ENCODE measurements around the gene CMIP.

Gene CMIP

GRCh38 chr16:81480606-81481206 is 36.1 kb downstream of the CMIP start:
- DNase-seq (ENCODE audit: low spot score) = no peak

- DNase-seq (ENCODE audit: low spot score) = no peak
Measured at GRCh38 chr16:81481207-81481821, 36.7 kb downstream of the CMIP start.

- DNase-seq (ENCODE audit: low spot score) = no peak
Measured at GRCh38 chr16:81482329-81483063, 37.9 kb downstream of the CMIP start.

DNA sequence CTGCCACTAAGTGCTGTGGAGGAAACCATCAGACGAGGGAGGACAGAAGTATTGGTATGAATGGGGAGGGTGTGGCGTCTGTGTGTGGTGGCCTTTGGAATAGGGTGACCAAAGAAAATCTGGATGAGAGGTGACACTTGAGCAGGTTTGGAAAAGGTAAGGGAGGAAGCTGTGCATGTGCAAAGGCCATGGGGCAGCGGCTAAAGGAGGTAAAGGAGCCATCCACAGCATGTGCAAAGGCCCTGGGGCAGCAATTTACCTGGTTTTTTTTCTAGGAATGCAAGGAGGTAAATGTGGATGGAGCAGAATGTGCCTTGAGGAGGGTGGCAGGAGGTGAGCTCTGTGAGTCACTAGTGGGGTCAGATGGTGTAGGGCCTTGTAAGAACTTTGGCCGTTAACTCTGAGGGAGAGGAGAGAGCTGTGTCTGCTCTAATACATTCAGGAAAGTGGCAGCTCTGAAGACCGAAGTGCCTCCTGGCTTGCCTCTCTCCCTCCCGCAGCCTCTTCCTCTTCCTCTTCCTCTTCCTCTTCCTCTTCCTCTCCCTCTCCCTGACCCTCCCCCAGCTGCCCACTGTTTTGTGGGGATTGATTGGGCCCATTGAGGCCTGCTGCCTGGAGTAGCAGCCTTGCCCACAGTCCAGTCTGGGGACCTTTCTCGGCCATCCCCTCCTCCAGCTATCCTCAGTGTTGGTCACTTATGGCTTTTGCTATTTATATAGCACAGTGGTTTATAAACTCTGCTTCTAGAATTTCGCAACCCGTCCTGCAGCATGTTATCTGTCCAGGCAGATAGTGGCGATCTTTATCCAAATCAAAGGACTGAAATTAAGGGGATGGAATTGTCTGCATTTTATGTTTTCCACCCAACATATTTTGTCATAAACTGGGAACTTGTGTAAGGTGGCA is 38.7 kb downstream of the CMIP start:
- no peak for DNase-seq (ENCODE audit: low spot score)

- DNase-seq (ENCODE audit: low spot score) = no peak
Measured at GRCh38 chr16:81483970-81484595, 39.5 kb downstream of the CMIP start.

- no peak for DNase-seq (ENCODE audit: low spot score)
Measured at GRCh38 chr16:81484908-81485624, 40.5 kb downstream of the CMIP start.

DNA sequence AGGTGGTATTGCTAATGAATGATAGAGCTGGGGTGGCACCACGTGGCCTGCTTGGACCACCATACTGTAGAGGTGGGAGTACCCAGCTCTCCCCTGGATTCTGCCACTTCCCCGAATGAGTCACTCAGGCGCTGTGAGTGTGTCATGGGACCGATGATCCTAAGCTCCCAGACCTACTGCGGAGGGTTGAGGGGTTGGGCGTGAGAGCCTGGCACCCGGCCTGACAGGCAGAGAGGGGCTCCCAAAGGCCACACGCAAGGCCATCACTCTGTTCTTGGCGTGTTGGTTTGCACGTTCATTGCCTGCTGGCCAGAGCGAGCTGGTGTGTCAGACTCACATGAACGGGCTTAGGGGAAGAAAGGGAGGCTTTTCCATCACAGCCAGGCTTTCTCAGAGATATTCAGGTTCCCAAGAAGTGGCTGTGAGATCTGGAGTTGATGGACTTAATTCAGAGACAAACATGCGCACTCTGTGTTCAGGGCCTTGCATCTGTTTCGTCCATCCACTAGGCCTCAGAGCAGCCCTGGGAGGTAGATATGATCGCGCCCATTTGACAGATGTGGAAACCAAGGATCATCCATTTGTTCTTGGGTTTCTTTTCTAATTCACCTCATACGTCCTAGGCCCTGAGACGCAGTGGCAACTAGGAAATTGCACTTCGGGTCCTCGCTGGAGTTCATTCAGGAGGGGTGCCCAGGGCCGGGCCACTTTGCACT is 41.4 kb downstream of the CMIP start:
- DNase-seq (ENCODE audit: low spot score) = no peak

DNA sequence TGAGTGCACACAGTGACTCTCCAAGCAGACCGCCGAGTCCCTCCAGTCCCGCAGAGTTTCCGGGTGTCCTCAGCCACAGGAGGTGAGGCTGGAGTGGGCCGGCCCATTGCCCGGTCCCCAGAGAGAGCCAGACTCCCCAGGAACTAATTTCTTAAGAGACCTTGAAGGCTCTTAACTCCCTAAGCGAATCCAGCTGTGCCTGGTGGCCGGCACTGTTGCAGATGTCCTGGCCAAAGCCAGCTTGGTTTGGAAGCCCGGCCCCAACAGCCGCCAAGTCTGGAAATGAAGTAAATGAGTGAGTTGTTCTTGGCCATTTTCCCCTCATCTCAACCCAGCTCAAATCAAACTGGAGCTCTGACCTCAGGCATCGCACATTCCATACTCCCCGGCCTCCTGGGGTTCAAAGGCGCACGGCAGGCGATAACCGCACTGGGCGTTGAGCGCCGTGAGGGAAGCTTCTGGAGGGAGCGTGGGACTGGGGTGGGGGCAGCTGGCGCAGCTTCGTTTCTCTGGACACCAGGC is 42.0 kb downstream of the CMIP start:
- DNase-seq (ENCODE audit: low spot score) = no peak

DNA sequence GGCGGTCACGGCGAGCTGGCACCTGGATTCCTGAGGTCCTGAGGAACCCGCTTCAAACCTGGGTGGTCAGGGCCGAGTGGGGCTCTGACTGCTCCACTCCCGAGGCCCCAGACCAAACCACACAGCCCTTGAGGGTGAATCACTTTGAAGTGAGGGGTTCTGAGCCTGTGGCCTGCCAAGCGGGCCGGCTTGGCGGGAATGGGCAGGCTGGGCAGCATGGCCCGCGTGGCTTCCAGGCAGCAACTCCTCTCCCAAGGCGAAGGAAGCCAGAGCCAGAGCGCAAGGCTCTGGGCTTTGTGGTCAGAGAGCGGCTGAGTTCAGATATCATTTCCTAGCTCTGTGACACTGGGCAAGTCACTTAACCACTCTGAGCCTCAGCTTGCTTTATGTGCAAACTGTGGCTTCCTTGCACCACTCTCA is 42.7 kb downstream of the CMIP start:
- DNase-seq (ENCODE audit: low spot score) = no peak

GRCh38 chr16:81488687-81489411 is 44.2 kb downstream of the CMIP start:
- DNase-seq (ENCODE audit: low spot score) = no peak

- DNase-seq (ENCODE audit: low spot score) = no peak
Measured at GRCh38 chr16:81489547-81490267, 45.1 kb downstream of the CMIP start.

DNA sequence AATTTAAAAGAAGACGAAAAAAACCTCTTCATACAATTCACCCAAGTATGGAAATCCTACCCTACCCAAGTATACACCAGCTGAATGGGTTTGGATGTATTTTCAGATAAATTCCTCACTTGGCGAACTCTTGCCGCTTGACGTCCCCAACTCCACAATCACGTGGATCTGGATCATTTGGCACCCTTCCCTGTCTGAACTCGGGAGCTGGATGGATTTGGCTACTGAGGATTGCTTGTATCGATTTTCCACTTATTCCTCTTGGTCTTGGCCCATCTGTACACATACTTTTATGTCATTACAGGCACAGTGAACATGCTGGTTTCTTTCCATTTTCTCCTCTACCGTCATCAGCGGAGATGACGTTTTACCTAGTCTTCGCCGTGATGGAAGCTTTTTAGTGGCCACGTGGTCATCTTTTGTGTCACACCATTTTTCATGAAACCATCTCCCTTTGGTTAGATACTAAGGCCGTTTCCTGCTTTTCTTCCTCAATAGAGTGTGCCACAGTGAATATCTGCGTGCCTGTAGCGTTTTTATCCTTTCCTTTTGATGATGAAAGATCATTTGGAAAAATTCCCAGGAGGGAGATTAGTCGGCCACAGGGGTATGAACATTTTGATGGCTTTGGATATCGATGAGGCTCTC is 47.1 kb downstream of the CMIP start:
- no peak for DNase-seq (ENCODE audit: low spot score)

DNA sequence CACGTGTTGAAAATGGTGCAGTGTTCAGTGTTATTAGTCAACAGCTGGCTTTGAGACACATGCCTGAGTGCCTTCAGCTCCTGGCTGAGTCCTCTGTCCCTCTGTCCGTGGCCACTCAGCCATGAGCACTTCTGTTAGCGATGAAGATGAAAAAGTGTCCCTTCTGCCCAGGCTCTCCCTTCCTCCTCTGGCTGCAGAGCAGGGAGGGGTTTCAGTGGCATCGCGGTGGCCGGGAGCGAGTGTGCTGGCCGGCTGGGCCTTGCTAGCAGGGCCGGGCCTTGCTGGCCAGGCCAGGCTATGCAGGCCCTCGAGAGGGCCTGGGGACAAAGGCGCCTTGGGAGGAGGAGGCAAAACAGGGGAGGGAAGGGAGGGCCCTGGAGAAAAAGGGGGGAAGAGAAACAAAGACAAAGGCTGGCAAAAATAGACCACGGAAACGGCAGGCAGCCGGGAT is 47.7 kb downstream of the CMIP start:
- no peak for DNase-seq (ENCODE audit: low spot score)

GRCh38 chr16:81492965-81493754 is 48.6 kb downstream of the CMIP start:
- DNase-seq (ENCODE audit: low spot score) = no peak

- DNase-seq (ENCODE audit: low spot score) = peak; percentile 86
Measured at GRCh38 chr16:81493755-81494433, 49.3 kb downstream of the CMIP start.

DNA sequence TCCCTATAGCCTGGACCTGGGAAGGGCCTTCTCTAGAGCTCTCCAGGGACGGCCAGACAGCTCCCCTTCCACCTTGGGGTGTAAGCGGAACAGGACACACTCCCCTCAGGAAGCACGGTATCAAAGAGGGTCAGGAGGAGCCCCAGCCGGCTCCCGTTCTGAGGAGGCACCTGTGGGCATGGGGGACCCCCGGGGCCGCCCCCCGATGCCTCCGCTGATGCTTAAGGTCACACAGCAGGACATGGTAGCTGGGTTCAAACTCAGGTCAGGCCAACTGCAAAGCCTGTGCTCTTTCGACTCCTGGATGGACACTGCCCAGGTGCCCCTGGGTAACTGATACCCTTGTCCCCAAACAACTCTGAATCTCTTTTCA is 49.8 kb downstream of the CMIP start:
- no peak for DNase-seq (ENCODE audit: low spot score)

DNA sequence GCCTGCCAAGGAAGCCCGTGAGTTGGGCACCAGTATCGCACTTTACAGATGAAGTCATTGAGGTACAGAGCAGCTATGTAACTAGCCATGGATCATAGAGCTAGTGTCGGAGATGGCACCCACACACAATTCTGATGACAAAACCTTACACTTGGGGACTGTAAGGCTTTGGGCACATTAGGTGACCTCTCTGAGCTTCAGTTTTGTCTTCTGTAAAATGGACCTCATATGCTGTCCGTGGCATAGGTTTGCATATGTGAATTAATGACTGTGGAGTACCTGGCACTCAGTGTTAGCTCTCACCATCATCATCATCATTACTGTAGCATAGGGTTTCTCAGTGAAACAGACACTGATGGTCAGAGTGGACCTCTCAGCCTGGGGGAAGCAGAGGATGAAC is 50.3 kb downstream of the CMIP start:
- no peak for DNase-seq (ENCODE audit: low spot score)

Data from kidney capillary endothelial cell (primary cell).